LNCAP (cell line): Measurements from ENCODE around the gene EXD3.

Source experiments
- TF ChIP-seq, protein P1 (sequence below): fragments of 450-650 bp; IDR thresholded peaks from 2 replicates; pipeline ENCODE4 v1.5.1; 2017; ENCODE audit warnings: mild to moderate bottlenecking

EXD3 gene

DNA sequence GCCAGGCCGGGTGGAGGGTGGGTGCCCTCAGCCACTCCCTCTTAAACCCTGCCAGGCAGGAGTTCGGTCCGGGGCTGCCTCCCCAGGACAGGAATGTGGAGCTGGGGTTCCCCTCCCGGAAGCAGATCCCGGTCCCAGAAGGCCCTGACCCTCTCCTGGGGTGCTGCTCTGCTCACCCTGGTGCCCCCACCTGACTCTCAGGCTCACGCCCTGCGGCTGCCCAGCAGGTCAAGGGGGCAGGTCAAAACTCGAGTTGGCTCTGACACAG, 117.2 kb downstream of the EXD3 start:
- TF ChIP-seq, protein P1, sequence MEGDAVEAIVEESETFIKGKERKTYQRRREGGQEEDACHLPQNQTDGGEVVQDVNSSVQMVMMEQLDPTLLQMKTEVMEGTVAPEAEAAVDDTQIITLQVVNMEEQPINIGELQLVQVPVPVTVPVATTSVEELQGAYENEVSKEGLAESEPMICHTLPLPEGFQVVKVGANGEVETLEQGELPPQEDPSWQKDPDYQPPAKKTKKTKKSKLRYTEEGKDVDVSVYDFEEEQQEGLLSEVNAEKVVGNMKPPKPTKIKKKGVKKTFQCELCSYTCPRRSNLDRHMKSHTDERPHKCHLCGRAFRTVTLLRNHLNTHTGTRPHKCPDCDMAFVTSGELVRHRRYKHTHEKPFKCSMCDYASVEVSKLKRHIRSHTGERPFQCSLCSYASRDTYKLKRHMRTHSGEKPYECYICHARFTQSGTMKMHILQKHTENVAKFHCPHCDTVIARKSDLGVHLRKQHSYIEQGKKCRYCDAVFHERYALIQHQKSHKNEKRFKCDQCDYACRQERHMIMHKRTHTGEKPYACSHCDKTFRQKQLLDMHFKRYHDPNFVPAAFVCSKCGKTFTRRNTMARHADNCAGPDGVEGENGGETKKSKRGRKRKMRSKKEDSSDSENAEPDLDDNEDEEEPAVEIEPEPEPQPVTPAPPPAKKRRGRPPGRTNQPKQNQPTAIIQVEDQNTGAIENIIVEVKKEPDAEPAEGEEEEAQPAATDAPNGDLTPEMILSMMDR: no peak

DNA sequence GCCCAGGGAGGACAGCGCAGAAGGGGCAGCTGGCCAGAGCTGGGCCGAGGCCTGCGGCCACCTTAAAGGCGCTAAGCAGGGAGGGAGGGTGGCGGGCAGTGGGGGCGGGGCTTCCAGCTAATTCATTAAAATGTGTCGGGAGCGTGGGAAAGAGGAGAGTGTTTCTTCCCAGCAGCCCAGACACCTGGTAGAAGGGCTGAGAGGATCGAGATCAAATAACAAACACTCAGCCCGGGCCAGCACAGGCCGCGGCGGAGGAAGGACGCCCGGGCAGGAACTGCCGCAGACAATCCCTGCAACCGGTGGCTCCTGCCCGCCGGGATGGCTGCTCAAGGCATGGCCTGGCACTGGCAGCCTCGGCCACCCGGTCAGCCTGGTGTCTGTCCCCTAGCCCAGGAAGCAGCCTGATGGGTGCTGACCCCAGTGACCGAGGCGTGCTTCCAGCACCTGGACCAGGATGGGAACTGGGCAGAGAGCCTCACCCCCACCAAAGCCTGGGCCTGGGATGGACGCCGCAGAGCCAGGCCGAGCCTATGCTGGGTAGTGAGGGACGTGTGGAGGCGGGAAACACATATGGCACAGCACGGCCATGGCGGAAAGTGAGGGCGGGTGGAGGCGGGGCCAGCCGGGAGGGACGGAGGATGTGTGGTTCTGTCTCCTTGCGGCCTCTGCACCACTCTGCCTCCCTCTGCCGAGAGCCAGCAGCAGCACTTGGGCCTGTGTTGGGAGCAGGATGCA, 117.7 kb downstream of the EXD3 start:
- TF ChIP-seq, protein P1: no peak

DNA sequence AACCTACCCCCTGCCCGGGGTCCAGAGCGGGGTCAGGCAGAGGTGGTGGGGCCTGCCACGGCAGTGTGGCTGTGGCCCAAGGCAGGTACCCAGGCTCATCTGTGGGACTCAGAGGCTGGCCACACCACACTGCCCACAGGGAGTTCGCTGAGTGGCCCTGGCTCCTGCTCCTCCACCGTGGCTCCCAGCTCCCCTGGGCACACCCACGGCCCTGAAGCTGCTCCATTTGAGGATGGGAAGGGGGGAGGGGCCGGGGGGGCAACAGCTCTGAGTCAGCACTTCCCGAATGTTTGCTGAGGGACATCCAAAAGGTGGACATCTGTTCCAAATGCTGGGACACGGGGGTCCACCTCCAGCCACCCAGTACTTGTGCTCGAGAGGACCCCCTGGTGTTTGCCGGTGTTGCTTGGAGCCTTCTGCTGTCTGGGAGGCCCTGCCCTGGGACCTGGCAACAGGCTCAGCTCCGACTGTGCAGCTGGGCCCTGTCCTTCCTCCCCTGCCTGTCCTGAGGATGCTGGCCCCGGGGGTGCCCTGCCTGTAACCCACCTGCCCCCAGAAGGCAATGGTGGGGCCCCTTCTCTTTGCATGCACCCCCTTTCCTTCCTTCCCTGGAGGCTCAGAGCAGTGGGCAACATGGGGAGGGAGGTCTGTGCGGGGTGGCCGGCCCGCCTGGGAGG, 118.4 kb downstream of the EXD3 start:
- TF ChIP-seq, protein P1: no peak

DNA sequence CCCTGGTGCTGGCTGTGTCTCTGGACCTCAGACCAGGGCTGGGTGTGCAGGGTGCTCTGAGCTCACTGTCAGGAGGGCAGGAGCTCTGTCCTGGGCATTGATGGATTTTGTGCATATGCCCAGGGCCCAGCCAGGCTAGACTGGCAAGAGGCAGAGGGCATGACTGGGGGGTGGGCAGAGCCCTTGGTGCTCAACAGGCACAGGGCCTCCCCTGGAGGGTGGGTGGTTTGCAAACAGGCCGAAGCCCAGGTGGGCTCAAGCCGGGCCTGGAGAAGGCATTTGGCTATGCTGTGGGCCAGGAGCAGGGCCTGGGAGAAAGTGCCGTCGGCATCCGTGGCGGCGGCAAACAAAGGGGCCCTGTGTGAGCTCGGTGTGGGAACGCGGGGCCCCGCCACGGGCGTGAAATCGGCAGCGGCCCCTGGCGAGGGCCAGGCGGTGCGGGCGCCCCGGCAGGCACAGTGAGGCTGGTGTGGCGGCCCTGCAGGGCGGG, 119.0 kb downstream of the EXD3 start:
- TF ChIP-seq, protein P1: no peak

DNA sequence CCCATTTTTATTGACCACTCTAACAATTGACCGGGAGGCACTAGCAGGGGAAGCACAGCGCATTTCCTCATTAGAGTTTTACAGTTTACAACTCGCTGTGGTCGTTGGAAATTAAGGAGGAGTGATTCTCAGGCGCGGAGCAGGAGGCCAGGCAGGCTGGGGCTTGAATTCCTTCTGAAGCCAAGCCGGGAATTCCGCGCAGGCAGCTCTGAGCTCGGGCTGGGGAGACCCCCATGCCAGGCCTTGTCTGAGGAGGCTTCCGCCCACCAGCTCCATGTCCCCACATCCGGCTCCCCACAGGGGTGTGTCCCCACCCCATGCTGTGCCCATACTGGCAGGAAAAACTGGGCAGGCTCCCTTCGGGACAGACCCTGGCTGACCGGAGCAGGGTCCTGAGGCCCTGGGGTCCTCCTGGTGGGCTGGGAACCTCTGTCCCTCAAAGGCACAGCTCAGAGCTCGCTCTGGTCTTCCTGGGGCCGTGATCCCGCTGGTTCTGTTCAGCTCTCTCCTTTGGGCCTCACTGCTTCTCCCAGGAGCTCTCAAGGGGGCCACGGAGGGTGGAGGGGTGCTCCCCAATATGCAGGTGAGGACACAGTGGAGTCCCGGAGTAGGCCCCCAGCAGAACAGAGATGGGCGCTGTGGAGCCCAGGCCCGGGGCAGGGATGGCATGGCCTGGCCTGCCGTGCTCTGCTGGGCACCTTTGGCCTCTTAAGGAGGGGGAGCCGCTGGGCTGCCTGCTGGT, 119.6 kb downstream of the EXD3 start:
- TF ChIP-seq, protein P1: no peak

DNA sequence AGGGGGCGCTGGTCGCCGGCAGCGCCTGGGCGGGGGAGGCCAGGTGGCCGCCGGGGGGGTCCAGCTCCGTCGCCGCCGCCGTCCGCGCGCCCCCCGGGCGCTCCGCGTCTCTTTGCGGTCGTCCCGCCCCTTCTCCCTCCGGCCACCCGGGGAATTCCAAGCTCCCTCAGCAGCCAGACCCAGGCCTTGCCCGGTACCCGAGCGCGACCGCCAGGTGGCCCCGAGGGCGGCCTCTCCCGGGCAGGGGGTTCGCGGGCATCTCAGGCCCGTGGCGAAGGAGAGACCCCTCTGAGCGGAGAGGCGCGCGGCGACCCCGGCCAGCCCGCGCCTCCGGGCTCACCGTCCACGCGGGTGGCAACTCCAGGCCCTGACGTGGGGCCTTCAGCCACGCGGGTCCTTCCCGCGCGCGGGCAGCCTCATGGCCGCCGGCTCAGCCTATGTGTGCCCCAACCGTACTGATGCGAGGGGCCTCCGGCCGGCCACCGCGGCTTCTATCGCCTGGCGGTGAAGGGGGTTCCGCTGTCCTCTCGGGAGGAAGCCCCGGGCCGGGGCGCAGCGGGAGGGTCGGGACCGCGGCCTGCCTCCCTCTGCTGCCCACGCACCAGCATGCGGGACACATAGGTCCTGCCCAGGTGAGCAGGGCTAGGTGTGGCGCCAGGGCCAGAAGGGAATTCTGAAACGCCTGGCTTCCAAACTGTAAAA, 120.4 kb downstream of the EXD3 start:
- TF ChIP-seq, protein P1: peak; percentile 75

DNA sequence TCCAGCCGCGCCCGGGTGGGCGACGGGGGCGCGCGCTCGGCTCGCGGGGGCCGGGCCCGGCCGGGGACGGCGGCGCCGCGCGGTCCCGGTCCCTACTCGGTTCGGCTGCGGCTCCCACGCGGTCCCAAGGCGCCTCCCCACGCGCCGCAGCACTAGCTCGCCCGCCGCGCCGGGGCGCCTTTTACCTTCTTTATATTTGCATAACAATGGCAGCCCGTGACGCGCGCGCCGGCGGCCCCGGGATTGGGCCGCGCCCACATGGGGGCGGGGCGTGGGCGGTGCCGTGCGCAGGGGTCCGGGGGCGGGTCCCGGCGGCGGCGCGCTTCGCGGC, 120.9 kb downstream of the EXD3 start, which contains the start of gene NRARP:
Gene NRARP, minus strand, starts transcription at position 154 of the 331 bp plus-strand sequence. CDS start 343 bp downstream, outside the sequence.
- TF ChIP-seq, protein P1: no peak
